Endothelial cell of umbilical vein (primary cell): ENCODE results near the gene STARD9. TPM values are rescaled to one million over a fixed set of nuclear protein-coding genes. Genes with fewer than 3 reads are reported as not detected.
A peak's percentile ranks its signal among the peaks of the same experiment; 100 is the strongest.

ENCODE experiments used
- BruUV-seq: library from RNA; stranded (reverse); fragments of 400-500 nt; replicated peaks from 2 replicates; lab custom pipeline; 2021; lab: Mats Ljungman, UMichigan
- CTCF ChIA-PET: fragments of 300-600, 350-600 bp; sonication (Branson Sonifier 250); formaldehyde crosslinking; loops from one replicate; lab custom pipeline; 2021; ENCODE audit warnings: antibody characterized with exemption, inconsistent platforms; lab: Charles Lee
- POLR2A ChIA-PET: fragments of 300-600, 350-600 bp; sonication (Branson Sonifier 250); formaldehyde crosslinking; loops from one replicate; lab custom pipeline; 2021; ENCODE audit warnings: antibody characterized with exemption, inconsistent platforms; lab: Charles Lee
- DNase-seq: peaks from one replicate; pipeline ENCODE4 v3.0.0-alpha.2; 2011; ENCODE audit warnings: low read depth, low spot score
- FAIRE-seq: peaks from 2 replicates; lab custom pipeline; 2011; peaks lifted over from hg19 to GRCh38; lab: Jason Lieb, UNC
- H2AFZ ChIP-seq: 2 replicates; pipeline ENCODE4 v1.6.0; 2012; ENCODE audit warnings: low read depth, low read length, control low read depth, inconsistent platforms
- H3K27ac ChIP-seq: 2 replicates; pipeline ENCODE4 v1.5.1; 2011; ENCODE audit warnings: low read depth, mild to moderate bottlenecking, control low read depth, low read length, moderate library complexity; ENCODE audit not compliant: insufficient read depth
- H3K27me3 ChIP-seq, 2 experiments: 2 replicates each; pipeline versions ENCODE4 v1.6.0 to v1.6.1; 2011; ENCODE audit warnings: low read length in 2 of 2, mixed read lengths in 1 of 2; ENCODE audit not compliant: control insufficient read depth in 2 of 2, insufficient read depth in 2 of 2
- H3K36me3 ChIP-seq, 2 experiments: 2 replicates in 1 of 2; 3 replicates in 1 of 2; pipeline ENCODE4 v1.5.1; 2011; ENCODE audit warnings: low read length in 2 of 2, mild to moderate bottlenecking in 1 of 2, moderate library complexity in 1 of 2; ENCODE audit not compliant: control insufficient read depth in 2 of 2, insufficient read depth in 2 of 2; ENCODE audit errors: extremely low read depth in 1 of 2
- H3K4me1 ChIP-seq: 3 replicates; pipeline ENCODE4 v1.5.1; 2011; ENCODE audit warnings: mild to moderate bottlenecking, low read length; ENCODE audit not compliant: control insufficient read depth, insufficient read depth; ENCODE audit errors: extremely low read depth
- H3K4me2 ChIP-seq: 2 replicates; pipeline ENCODE4 v1.6.1; 2011; ENCODE audit warnings: low read length, control low read depth, mixed read lengths; ENCODE audit not compliant: insufficient read depth
- H3K4me3 ChIP-seq, 3 experiments: fragments of 200-600 bp in 1 of 3; sonication (generic), shearing (Covaris generic) in 1 of 3; replicated peaks in 1 of 3; 2 replicates each; pipeline ENCODE4 v1.5.1; 2011 to 2016; ENCODE audit warnings: control low read depth in 3 of 3, low read length in 3 of 3, mild to moderate bottlenecking in 2 of 3, inconsistent platforms in 1 of 3, low read depth in 1 of 3, moderate library complexity in 1 of 3; ENCODE audit not compliant: insufficient read depth in 1 of 3
- H3K79me2 ChIP-seq: 2 replicates; pipeline ENCODE4 v1.6.0; 2012; ENCODE audit warnings: low read length, inconsistent platforms; ENCODE audit not compliant: control insufficient read depth, insufficient read depth
- H3K9ac ChIP-seq: replicated peaks from 2 replicates; pipeline ENCODE3; 2011; ENCODE audit warnings: low read length, control low read depth; ENCODE audit not compliant: insufficient read depth; ENCODE audit errors: extremely low read depth
- H3K9me1 ChIP-seq: replicated peaks from 3 replicates; pipeline ENCODE4 v1.6.0; 2011; ENCODE audit warnings: mild to moderate bottlenecking, low read length; ENCODE audit not compliant: control insufficient read depth, insufficient read depth; ENCODE audit errors: extremely low read depth
- H3K9me3 ChIP-seq: replicated peaks from 2 replicates; pipeline ENCODE4 v1.5.1; 2012; ENCODE audit warnings: low read length, inconsistent platforms; ENCODE audit not compliant: control insufficient read depth, insufficient read depth
- H4K20me1 ChIP-seq: replicated peaks from 2 replicates; pipeline ENCODE3; 2011; ENCODE audit warnings: mild to moderate bottlenecking, low read length; ENCODE audit not compliant: control insufficient read depth, insufficient read depth; ENCODE audit errors: extremely low read depth
- CTCF ChIP-seq, 2 donors: IDR thresholded peaks; 1 replicate in 1 of 2; 2 replicates in 1 of 2; pipeline ENCODE4 v1.5.1; 2011; ENCODE audit warnings: low read length in 2 of 2, mild to moderate bottlenecking in 2 of 2, moderate library complexity in 2 of 2, control low read depth in 1 of 2, inconsistent platforms in 1 of 2, low read depth in 1 of 2; ENCODE audit not compliant: insufficient read depth in 1 of 2; ENCODE audit errors: extremely low read depth in 1 of 2
- EZH2 ChIP-seq: IDR thresholded peaks from 2 replicates; pipeline ENCODE4 v1.6.1; 2012; ENCODE audit warnings: borderline replicate concordance, low read depth, mild to moderate bottlenecking, moderate library complexity, low read length, inconsistent platforms; ENCODE audit not compliant: severe bottlenecking
- FOS ChIP-seq: IDR thresholded peaks from 2 replicates; pipeline ENCODE4 v1.6.1; 2011; ENCODE audit warnings: mild to moderate bottlenecking, low read length, moderate library complexity, borderline replicate concordance; ENCODE audit not compliant: insufficient read depth
- GATA2 ChIP-seq: IDR thresholded peaks from 2 replicates; pipeline ENCODE4 v1.7.0; 2011; ENCODE audit warnings: low read depth, mild to moderate bottlenecking, moderate library complexity, mixed read lengths, low read length; ENCODE audit not compliant: insufficient read length, insufficient read depth
- JUN ChIP-seq: IDR thresholded peaks from 2 replicates; pipeline ENCODE4 v1.6.1; 2011; ENCODE audit warnings: borderline replicate concordance, low read depth; ENCODE audit not compliant: insufficient read length, insufficient read depth
- MYC ChIP-seq: IDR thresholded peaks from one replicate; pipeline ENCODE4 v1.6.1; 2011; ENCODE audit warnings: mild to moderate bottlenecking, low read depth, low read length
- POLR2A ChIP-seq: IDR thresholded peaks from 2 replicates; pipeline ENCODE4 v1.6.1; 2012; ENCODE audit warnings: low read depth, mild to moderate bottlenecking, control low read depth, low read length
- POLR2AphosphoS5 ChIP-seq: IDR thresholded peaks from 2 replicates; pipeline ENCODE4 v1.6.1; 2012; ENCODE audit warnings: low read depth, mild to moderate bottlenecking, control low read depth, low read length, moderate library complexity; ENCODE audit not compliant: insufficient read depth
- dilution Hi-C: fragments of 300-500 bp; cut with MboI; formaldehyde crosslinking; loops from one replicate; pipeline ENCODE4 v1.15.0; 2019; ENCODE audit warnings: low sequenced_read_pairs; ENCODE audit not compliant: extremely low pct_ligation_motif_present
- intact Hi-C: fragments of 100-400 bp; cut with micrococcal nuclease; formaldehyde crosslinking; loops from one replicate; pipeline ENCODE4 v1.10.0; 2022
- polyA plus RNA-seq, 4 experiments: library from polyadenylated mRNA; depleted of rRNA in 3 of 4; stranded (reverse) in 3 of 4; unstranded in 1 of 4; fragments of >200 nt; gene quantifications; 2 replicates each; pipeline versions ENCODE4 v1.2.1 to v1.2.3, GENCODE V29; 2011 to 2012; ENCODE audit warnings: missing spikeins in 1 of 4
- total RNA-seq: library from RNA; stranded (reverse); gene quantifications from 2 replicates; pipeline ENCODE4 v1.2.3, GENCODE V29; 2021
- TF ChIP-seq, protein P1 (sequence below): IDR thresholded peaks from 2 replicates; pipeline ENCODE4 v1.6.1; 2011; ENCODE audit not compliant: insufficient read depth, insufficient read length

Gene STARD9
- total and polyA plus RNA-seq, 2 donors (not counting 3 experiments of a cell fraction or from before 2014, with no cell fraction given), result 4.6 to 17.5 TPM

- Histone ChIP-seq H3K4me2 (peak overlapping the region; percentile 88), H3K27me3 (no peaks in the 10 kb centered on the region), H2AFZ (no peak overlapping the region), H4K20me1 (no peaks in the 10 kb centered on the region), H3K36me3 (no peaks in the 10 kb centered on the region), H3K9me1 (no peaks in the 10 kb centered on the region), H3K4me3 (no peak overlapping the region), H3K9me3 (no peaks in the 10 kb centered on the region), H3K4me1 (peaks cover 17% of the 10 kb centered on the region), H3K9ac (no peak overlapping the region), H3K79me2 (peaks cover 2% of the 10 kb centered on the region), H3K27ac (no peak overlapping the region)
- DNase-seq (no peak), FAIRE-seq (no peak)
- TF ChIP-seq, protein P1, sequence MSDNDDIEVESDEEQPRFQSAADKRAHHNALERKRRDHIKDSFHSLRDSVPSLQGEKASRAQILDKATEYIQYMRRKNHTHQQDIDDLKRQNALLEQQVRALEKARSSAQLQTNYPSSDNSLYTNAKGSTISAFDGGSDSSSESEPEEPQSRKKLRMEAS, result no peak
- TF ChIP-seq CTCF (IDR thresholded peaks at IDR 0.05; ENCODE audit: extremely low read depth in 1 of 2, insufficient read depth in 1 of 2, low read depth in 1 of 2, low read length in 2 of 2), result no peak
- TF ChIP-seq MYC, result no peak
- no peak for TF ChIP-seq EZH2
- TSS peak; percentile 12 for BruUV-seq
- dilution Hi-C loops, result no loop called here
- ChIA-PET POLR2A (no interaction called here), CTCF (interaction anchor here (1.8 kb wide), 1 partner anchor 39 kb away, joined by 4 read pairs; no protein-coding TSS in a partner anchor)
- intact Hi-C loops, result no loop called here
These were observed 1.4 kb downstream of the STARD9 start for GRCh38 chr15:42576776-42577175.

- dilution Hi-C loops (no loop called here), intact Hi-C loops (no loop called here)
- BruUV-seq, result no TSS peak
- FAIRE-seq (no peak), DNase-seq (no peak)
- Histone ChIP-seq H3K4me3 (no peak overlapping the region), H3K27me3 (no peaks in the 10 kb centered on the region), H2AFZ (no peak overlapping the region), H3K9me1 (no peaks in the 10 kb centered on the region), H3K9me3 (no peaks in the 10 kb centered on the region), H3K4me2 (no peak overlapping the region), H3K79me2 (peaks cover 2% of the 10 kb centered on the region), H3K36me3 (no peaks in the 10 kb centered on the region), H3K9ac (no peak overlapping the region), H3K27ac (no peak overlapping the region), H3K4me1 (peaks cover 19% of the 10 kb centered on the region), H4K20me1 (no peaks in the 10 kb centered on the region)
- POLR2A ChIA-PET, result no interaction called here
- CTCF ChIA-PET, result no interaction called here
- no peak for TF ChIP-seq CTCF (IDR thresholded peaks at IDR 0.05; ENCODE audit: extremely low read depth in 1 of 2, insufficient read depth in 1 of 2, low read depth in 1 of 2, low read length in 2 of 2)
- TF ChIP-seq GATA2, result no peak
- TF ChIP-seq EZH2, result no peak
- TF ChIP-seq, protein P1, result no peak
- no peak for TF ChIP-seq FOS
- no peak for TF ChIP-seq MYC
- no peak for TF ChIP-seq JUN
- no peak for TF ChIP-seq POLR2A
- TF ChIP-seq POLR2AphosphoS5, result no peak
These were observed 2.2 kb downstream of the STARD9 start for GRCh38 chr15:42577514-42578031.
